Ammon's horn (tissue), 1 donor: ENCODE data around the gene ZNF658.
"Not testable (repeated sequence)": the region's sequence is repeated elsewhere in the genome, so short reads cannot be mapped to it uniquely, and the experiment has no call there.

Experiments
- DNase-seq: peaks from one replicate; pipeline ENCODE4 v3.0.0-alpha.2; 2016; ENCODE audit warnings: low spot score

ZNF658 gene

GRCh38 chr9:66900490-66901131 lies at the start of gene ZNF658:
ZNF658 (plus strand) TSS chr9:66900725; CDS start chr9:66903562, 2,837 bp downstream.
- DNase-seq, result peak; percentile 83

GRCh38 chr9:66861732-66862131 lies 38.8 kb upstream of the ZNF658 start:
- DNase-seq, result not testable (repeated sequence)

- not testable (repeated sequence) for DNase-seq
Observed at GRCh38 chr9:66868660-66869059, 31.9 kb upstream of the ZNF658 start.

- DNase-seq, result not testable (repeated sequence)
Observed at GRCh38 chr9:66880605-66881004, 19.9 kb upstream of the ZNF658 start.

GRCh38 chr9:66881847-66882246 lies 18.7 kb upstream of the ZNF658 start:
- not testable (repeated sequence) for DNase-seq

GRCh38 chr9:66890334-66890733 lies 10.2 kb upstream of the ZNF658 start:
- DNase-seq, result not testable (repeated sequence)

GRCh38 chr9:66901141-66901540 lies 616 bp downstream of the ZNF658 start:
- DNase-seq, result peak; percentile 1

GRCh38 chr9:66909560-66909959 lies 9.0 kb downstream of the ZNF658 start:
- DNase-seq, result not testable (repeated sequence)

- not testable (repeated sequence) for DNase-seq
Observed at GRCh38 chr9:66920072-66920471, 19.5 kb downstream of the ZNF658 start.

- DNase-seq, result not testable (repeated sequence)
Observed at GRCh38 chr9:66936194-66936870, 35.8 kb downstream of the ZNF658 start.

GRCh38 chr9:66937662-66938061 lies 37.1 kb downstream of the ZNF658 start:
- peak; percentile 1 for DNase-seq

GRCh38 chr9:66938322-66938721 lies 37.8 kb downstream of the ZNF658 start:
- not testable (repeated sequence) for DNase-seq

- not testable (repeated sequence) for DNase-seq
Observed at GRCh38 chr9:66939878-66940830, 39.6 kb downstream of the ZNF658 start.

GRCh38 chr9:66942400-66943155 lies 42.1 kb downstream of the ZNF658 start:
- DNase-seq, result peak; percentile 0

GRCh38 chr9:66952576-66952975 lies 52.1 kb downstream of the ZNF658 start:
- not testable (repeated sequence) for DNase-seq
